Ureter (tissue), 1 donor: ENCODE measurements around the gene CDC45. TPM values are rescaled to one million over a fixed set of nuclear protein-coding genes. Genes with fewer than 3 reads are reported as not detected.

ENCODE experiments used
- DNase-seq: peaks from one replicate; pipeline ENCODE4 v3.0.0-alpha.2; 2020; ENCODE audit warnings: low spot score
- total RNA-seq: library from RNA; stranded (reverse); gene quantifications from one replicate; pipeline ENCODE4 v1.2.4, GENCODE V29; 2023
- donor health status: DM: yes; HTN: yes; CAD: no.

CDC45 gene
- total RNA-seq, 1 donor from 2014 or later: 1.1 TPM

- DNase-seq: no peak
Observed at GRCh38 chr22:19559324-19559811, 79.6 kb downstream of the CDC45 start.

GRCh38 chr22:19559956-19560355 lies 80.2 kb downstream of the CDC45 start:
- DNase-seq: no peak

GRCh38 chr22:19565382-19566278 lies 85.9 kb downstream of the CDC45 start:
- DNase-seq: no peak

GRCh38 chr22:19566279-19567156 lies 86.8 kb downstream of the CDC45 start:
- no peak for DNase-seq

GRCh38 chr22:19567157-19568009 lies 87.7 kb downstream of the CDC45 start:
- DNase-seq: no peak

GRCh38 chr22:19568337-19569275 lies 88.9 kb downstream of the CDC45 start:
- DNase-seq: no peak

GRCh38 chr22:19569276-19569640 lies 89.5 kb downstream of the CDC45 start:
- DNase-seq: no peak

GRCh38 chr22:19569976-19570375 lies 90.3 kb downstream of the CDC45 start:
- no peak for DNase-seq

Other genes starting within 250 kb of the CDC45 start
- gene CLTCL1, start 188.2 kb upstream of the CDC45 start, total RNA-seq: 5.8 TPM
- 22.6 TPM for gene HIRA, start 48.2 kb upstream of the CDC45 start, total RNA-seq
- 35.4 TPM for gene MRPL40, start 47.4 kb upstream of the CDC45 start, total RNA-seq
- gene C22orf39, start 32.2 kb upstream of the CDC45 start, total RNA-seq: 31.5 TPM
- gene UFD1, start 727 bp upstream of the CDC45 start, total RNA-seq: 47.6 TPM
- 38.9 TPM for gene CLDN5, start 44.5 kb downstream of the CDC45 start, total RNA-seq
- gene SEPTIN5, start 234.6 kb downstream of the CDC45 start, total RNA-seq: 26.7 TPM
- gene GP1BB, start 243.6 kb downstream of the CDC45 start, total RNA-seq: 2.1 TPM